ENCODE data around the gene PIGN.

PIGN gene

GRCh38 chr18:62165583-62165982, 21.3 kb downstream of the PIGN start:
- no peak for DNase-seq (ENCODE audit: low read depth)
- no peak for TF ChIP-seq CTCF (conservative IDR thresholded peaks at IDR 0.05; ENCODE audit: low read depth, low read length)
- H3K4me3 ChIP-seq (ENCODE audit: low read depth, low read length): no peak overlapping the region

GRCh38 chr18:62164855-62165487, 21.9 kb downstream of the PIGN start:
- no peak for DNase-seq (ENCODE audit: low read depth)
- TF ChIP-seq CTCF (conservative IDR thresholded peaks at IDR 0.05; ENCODE audit: low read depth, low read length): no peak
- no peak overlapping the region for H3K4me3 ChIP-seq (ENCODE audit: low read depth, low read length)

GRCh38 chr18:62164310-62164709, 22.5 kb downstream of the PIGN start:
- DNase-seq (ENCODE audit: low read depth): no peak
- TF ChIP-seq CTCF (conservative IDR thresholded peaks at IDR 0.05; ENCODE audit: low read depth, low read length): no peak
- no peak overlapping the region for H3K4me3 ChIP-seq (ENCODE audit: low read depth, low read length)

- no peak for TF ChIP-seq CTCF (conservative IDR thresholded peaks at IDR 0.05; ENCODE audit: low read depth, low read length)
These were observed 29.0 kb downstream of the PIGN start for GRCh38 chr18:62157843-62158242.

GRCh38 chr18:62152844-62153243, 34.0 kb downstream of the PIGN start:
- no peak for DNase-seq (ENCODE audit: low read depth)
- no peak for TF ChIP-seq CTCF (conservative IDR thresholded peaks at IDR 0.05; ENCODE audit: low read depth, low read length)
- no peak overlapping the region for H3K4me3 ChIP-seq (ENCODE audit: low read depth, low read length)

More at GRCh38 chr18:62157843-62158242, 29.0 kb downstream of the PIGN start:
- no peak overlapping the region for H3K4me3 ChIP-seq (ENCODE audit: low read depth, low read length)
- no peak for DNase-seq (ENCODE audit: low read depth)

GRCh38 chr18:62151068-62151771, 35.6 kb downstream of the PIGN start:
- TF ChIP-seq CTCF (conservative IDR thresholded peaks at IDR 0.05; ENCODE audit: low read depth, low read length): no peak
- no peak overlapping the region for H3K4me3 ChIP-seq (ENCODE audit: low read depth, low read length)
- DNase-seq (ENCODE audit: low read depth): no peak

- no peak overlapping the region for H3K4me3 ChIP-seq (ENCODE audit: low read depth, low read length)
- DNase-seq (ENCODE audit: low read depth): no peak
- no peak for TF ChIP-seq CTCF (conservative IDR thresholded peaks at IDR 0.05; ENCODE audit: low read depth, low read length)
These were observed 42.5 kb downstream of the PIGN start for GRCh38 chr18:62144338-62144737.

Data from choroid plexus epithelial cell (primary cell).